ENCODE data around the gene DIO2. TPM values are rescaled to one million over a fixed set of nuclear protein-coding genes. Genes with fewer than 3 reads are reported as not detected.

The DIO2 gene
- total and polyA plus RNA-seq, 7 donors: 0.76 to 38.8 (median 4.4) TPM

DNA sequence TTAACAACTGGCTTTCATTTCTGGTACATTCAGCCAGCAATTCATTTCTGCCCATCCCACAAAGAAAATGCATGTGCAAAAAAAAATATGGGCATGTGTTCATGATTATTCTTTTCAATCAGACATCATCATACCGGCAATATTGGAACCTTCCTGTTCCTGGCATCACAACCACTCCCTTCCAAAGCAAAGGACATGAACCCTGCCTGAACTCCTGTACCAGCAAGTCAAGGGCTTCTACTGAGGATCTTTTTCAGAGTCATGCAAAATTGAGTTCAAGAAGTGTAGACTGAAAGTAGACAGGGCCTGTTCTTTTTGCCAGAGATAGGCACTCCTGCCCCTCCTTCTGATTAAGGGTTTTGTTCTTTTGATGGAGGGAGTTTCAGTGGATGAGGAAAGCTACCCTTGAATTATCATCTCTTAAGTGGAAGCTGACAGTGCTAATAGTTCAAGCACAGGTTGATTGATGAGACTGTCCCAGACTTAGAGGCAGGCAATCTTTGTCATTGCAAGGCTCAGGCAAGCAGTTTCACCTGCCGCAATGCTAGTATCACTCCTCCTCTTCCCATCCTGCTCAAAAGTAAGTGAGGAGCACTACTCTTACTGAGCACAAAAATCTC, 22.3 kb upstream of the DIO2 start:
- intact Hi-C loops (cut with DNase I): no loop called here
- no peak overlapping the region for H3K4me3 ChIP-seq
- DNase-seq (no peak), ATAC-seq (no peak)
- no peaks in the 10 kb centered on the region for H3K9me3 ChIP-seq
- no peak overlapping the region for H3K27ac ChIP-seq
- TF ChIP-seq, protein P1, sequence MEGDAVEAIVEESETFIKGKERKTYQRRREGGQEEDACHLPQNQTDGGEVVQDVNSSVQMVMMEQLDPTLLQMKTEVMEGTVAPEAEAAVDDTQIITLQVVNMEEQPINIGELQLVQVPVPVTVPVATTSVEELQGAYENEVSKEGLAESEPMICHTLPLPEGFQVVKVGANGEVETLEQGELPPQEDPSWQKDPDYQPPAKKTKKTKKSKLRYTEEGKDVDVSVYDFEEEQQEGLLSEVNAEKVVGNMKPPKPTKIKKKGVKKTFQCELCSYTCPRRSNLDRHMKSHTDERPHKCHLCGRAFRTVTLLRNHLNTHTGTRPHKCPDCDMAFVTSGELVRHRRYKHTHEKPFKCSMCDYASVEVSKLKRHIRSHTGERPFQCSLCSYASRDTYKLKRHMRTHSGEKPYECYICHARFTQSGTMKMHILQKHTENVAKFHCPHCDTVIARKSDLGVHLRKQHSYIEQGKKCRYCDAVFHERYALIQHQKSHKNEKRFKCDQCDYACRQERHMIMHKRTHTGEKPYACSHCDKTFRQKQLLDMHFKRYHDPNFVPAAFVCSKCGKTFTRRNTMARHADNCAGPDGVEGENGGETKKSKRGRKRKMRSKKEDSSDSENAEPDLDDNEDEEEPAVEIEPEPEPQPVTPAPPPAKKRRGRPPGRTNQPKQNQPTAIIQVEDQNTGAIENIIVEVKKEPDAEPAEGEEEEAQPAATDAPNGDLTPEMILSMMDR (IDR thresholded peaks at IDR 0.05): no peak
- WGBS, 3 donors: 32 to 65% (median 57%) methylated on average over 2 of the region's 2 CpGs
- no peaks in the 10 kb centered on the region for H3K4me1 ChIP-seq
- H3K36me3 ChIP-seq (ENCODE audit: insufficient read depth in 1 of 2, low read depth in 1 of 2): no peaks in the 10 kb centered on the region
- H3K27me3 ChIP-seq (ENCODE audit: insufficient read depth in 3 of 3, low read length in 2 of 3): no peaks in the 10 kb centered on the region

DNA sequence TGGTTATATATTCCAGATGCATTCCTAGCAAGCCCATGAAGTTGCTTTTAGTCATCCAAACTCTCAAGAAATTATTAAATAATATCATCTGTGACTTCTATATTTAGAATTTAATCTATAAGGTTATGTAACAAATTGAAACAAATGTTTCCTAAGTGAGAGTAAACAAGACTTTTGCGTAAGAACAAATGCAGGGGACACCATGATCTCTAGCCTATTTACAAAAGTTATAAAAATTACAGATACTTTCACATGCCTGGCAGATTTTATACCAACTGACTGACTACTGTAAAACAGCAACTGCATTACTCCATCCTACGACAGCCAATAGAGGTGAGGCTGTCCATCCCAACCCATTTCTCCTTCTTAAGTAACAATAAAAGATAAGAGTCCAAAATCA, 20.4 kb upstream of the DIO2 start:
- no peak for ATAC-seq
- no peak overlapping the region for H3K27ac ChIP-seq
- H3K4me1 ChIP-seq: no peaks in the 10 kb centered on the region
- intact Hi-C loops (cut with DNase I): no loop called here
- no peak overlapping the region for H3K4me3 ChIP-seq
- H3K27me3 ChIP-seq (ENCODE audit: insufficient read depth in 3 of 3, low read length in 2 of 3): no peaks in the 10 kb centered on the region
- H3K9me3 ChIP-seq: no peaks in the 10 kb centered on the region
- H3K36me3 ChIP-seq (ENCODE audit: insufficient read depth in 1 of 2, low read depth in 1 of 2): no peaks in the 10 kb centered on the region
- 75 to 93% (median 90%) methylated on average over 2 of the region's 2 CpGs for WGBS, 3 donors
- no peak for DNase-seq
- TF ChIP-seq, protein P1 (IDR thresholded peaks at IDR 0.05): no peak

DNA sequence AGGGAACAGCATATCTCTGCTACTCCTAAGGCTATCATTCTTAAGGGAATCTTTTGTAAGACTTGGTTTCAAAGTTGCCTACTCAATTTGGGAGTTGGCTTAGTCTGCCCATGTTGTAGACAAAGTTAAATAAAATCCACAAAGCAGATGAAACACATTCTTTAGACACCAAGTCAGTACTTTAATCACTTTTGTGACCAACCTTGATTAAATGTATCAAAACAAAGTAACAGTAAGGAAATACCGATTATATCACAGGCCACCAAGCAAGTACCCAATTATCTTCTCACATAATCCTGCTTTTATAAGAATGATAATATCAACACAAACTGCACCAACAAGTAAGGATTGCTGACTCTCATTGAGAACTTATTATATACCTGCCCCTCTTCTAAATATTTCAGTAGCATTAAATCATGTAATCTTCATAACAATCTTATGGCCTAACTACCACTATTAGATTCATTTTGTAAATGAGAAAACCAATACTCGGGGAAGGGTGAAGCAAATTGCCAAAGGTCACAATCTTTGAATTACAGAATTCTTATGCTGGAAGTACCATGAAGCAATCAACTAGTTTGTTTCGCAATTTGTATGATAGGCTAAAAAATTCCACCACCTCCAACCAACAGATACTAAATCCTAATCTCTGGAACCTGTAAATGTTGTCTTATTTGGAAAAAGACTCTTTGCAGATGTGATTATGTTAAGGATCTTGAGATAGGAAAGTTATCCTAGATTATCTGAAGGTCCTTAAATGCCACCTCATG, 12.6 kb upstream of the DIO2 start:
- no peak for DNase-seq
- WGBS, 3 donors: 87 to 91% (median 89%) methylated on average over 3 of the region's 3 CpGs
- TF ChIP-seq, protein P1 (IDR thresholded peaks at IDR 0.05): no peak
- Histone ChIP-seq H3K4me1 (no peaks in the 10 kb centered on the region), H3K36me3 (ENCODE audit: insufficient read depth in 1 of 2, low read depth in 1 of 2) (no peaks in the 10 kb centered on the region), H3K9me3 (no peaks in the 10 kb centered on the region), H3K27ac (no peak overlapping the region), H3K4me3 (no peak overlapping the region), H3K27me3 (ENCODE audit: insufficient read depth in 3 of 3, low read length in 2 of 3) (no peaks in the 10 kb centered on the region)
- intact Hi-C loops (cut with DNase I): no loop called here
- ATAC-seq: no peak

DNA sequence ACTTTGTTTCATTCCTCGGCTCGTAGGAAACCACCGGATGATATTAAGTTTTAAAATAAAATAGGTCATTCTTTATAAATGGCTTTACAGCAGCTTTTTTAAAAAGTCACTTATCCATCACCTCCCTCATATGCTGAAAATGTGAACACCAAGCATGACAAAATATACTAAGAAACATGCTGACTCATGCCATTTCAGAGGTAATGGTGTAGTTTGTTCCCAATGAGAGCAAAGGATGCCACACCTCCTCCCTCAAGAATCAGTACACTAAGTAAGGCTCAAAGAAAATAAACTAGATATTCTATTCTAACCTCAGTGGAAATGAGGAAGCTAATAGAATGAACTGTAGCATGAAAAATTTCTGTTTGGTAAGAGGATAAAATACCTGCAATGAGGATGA, 5.5 kb upstream of the DIO2 start:
- Histone ChIP-seq H3K4me1 (no peaks in the 10 kb centered on the region), H3K27ac (no peak overlapping the region), H3K9me3 (no peaks in the 10 kb centered on the region), H3K27me3 (ENCODE audit: insufficient read depth in 3 of 3, low read length in 2 of 3) (no peaks in the 10 kb centered on the region), H3K36me3 (ENCODE audit: insufficient read depth in 1 of 2, low read depth in 1 of 2) (no peaks in the 10 kb centered on the region), H3K4me3 (no peak overlapping the region)
- ATAC-seq (no peak), DNase-seq (no peak)
- 44 to 74% (median 46%) methylated on average over 3 of the region's 3 CpGs for WGBS, 3 donors
- intact Hi-C loops (cut with DNase I): no loop called here
- TF ChIP-seq, protein P1 (IDR thresholded peaks at IDR 0.05): no peak
